NCI-H1436 treated with DMSO at 0.1 percent for 48 hours (cell line): ENCODE measurements around the gene MOG.

ENCODE experiments used
- DNase-seq: peaks from one replicate; lab custom pipeline; 2025; lab: John Stamatoyannopoulos, UW

MOG gene

DNA sequence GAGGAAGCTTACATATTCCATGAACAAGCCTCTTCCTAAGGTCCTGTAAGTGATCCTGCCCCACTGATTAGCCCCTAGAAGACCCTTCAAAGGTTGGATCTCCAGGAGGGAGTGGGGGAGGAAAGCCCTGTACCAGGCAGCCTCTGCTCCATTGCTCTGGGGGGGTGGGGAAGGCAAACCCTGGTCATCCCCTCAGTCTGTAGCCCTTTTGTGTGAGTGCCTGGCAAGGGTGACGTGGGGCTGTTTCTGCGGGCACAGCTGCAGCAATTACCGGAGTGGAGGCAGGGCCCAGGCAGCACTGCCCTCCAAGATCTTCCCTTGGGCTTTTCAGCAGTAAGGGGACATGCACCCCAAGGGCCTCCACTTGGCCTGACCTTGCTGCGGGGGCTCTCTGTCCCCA lies at the start of gene MOG:
MOG (plus strand) TSS at position 295 of the 400 bp plus-strand sequence. CDS start 118 bp downstream, outside the sequence.
- DNase-seq = no peak

GRCh38 chr6:29608131-29608530 lies 48.8 kb upstream of the MOG start:
- no peak for DNase-seq

DNA sequence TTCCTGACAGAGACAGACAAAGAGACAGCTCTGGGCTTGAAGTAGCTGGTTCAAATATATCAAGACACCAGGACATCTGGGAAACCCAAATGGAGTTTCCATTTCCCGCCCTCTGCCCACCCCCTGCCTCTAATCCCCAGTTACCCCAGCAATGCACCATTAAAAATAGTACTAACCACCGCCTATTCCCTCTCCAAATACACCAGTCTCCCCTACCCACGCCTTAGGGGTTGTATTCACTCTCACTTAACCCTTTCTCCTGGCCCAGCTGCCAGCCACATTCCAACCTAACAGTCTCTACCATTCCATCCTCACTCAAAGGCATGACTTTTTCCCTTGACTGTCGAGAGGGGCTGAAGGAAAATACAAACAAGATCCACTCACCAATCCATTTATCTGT lies 46.4 kb upstream of the MOG start:
- DNase-seq = no peak

DNA sequence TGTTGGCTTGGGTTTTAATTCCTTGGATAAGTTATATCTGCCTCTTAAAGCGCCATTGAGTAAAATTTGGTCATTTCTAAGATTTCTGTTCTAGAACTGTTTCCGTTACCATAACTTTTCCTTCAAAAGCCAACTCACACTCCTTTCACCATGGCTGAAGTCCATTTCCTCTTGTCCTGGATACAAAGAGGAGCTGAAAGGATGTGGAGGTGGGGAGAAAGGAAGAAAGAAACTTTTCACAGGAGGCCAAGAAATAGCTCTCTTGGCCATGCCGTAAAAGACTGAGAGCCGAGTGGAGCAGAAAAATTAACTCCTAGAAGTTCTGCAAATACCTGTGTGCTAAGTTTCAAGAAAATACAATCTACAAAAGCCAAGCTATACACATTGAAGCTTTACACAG lies 45.5 kb upstream of the MOG start:
- no peak for DNase-seq

- no peak for DNase-seq
Measured at GRCh38 chr6:29617782-29618554, 38.9 kb upstream of the MOG start.

GRCh38 chr6:29619578-29620160 lies 37.2 kb upstream of the MOG start:
- DNase-seq = no peak

DNA sequence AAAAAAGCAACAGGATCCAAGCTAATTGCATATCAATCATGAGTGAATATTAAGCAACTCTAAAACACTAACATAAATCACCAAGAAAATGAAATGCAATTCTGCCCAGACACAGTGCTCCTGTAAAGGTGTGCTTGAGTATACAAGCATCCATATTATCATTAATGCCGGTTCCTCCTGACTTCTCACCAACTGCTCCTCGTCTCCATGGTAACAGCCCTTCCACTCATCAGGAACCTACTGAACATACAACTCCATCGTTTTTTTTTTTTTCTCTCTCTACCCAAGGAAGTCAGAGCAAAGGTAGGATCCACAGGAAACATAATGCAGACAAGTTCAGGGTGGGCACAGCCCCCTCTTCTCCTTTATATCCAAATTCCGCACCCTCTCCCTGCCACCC lies 36.3 kb upstream of the MOG start:
- no peak for DNase-seq

DNA sequence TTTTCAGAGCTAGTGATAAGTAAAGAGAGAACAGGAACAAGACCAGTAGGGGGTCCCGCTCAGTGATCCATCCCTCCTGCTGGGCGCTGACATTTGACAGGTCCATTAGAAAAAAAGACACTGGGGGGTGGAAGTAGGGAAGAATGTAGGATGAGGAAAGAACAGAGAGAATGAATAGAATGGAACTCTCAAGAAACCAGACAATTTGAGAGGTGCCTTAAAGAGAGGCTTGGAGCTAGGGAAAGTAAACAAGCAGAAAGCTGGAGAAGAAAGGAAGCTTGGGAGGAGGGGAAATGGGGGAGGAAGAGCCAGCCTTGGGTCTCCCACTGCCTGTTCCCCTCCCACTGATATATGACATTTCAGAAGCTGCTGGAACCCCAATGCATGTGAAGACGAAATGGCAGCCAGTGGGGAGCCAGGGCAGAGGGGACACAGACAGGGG lies 32.4 kb upstream of the MOG start:
- no peak for DNase-seq

DNA sequence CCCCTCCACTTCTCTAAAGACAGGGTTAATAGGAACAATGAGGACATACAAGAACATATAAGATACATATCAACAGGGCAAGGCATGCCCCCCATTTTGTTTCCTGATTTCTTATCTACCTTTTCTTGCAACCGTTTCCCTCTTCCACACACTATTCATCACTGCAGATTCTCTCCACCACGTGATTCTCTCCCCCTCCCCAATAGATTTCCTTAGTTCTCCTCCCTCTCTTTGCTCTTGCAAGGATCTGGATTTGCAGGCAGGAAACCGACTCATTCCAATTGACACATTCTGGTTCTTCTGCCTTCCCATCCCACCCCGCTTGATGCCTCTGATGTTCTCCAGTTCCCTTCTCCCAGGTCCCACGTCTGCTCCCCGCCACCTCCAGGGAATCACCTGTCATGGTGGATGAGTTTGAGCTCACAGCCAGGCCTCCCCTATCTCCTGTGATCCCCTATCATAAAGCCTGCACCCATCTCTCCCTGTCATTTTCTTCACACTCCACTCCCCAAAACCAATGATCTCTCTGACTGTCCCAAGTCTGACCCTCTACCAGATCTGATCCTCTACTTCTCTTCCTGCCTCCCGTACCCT lies 31.5 kb upstream of the MOG start:
- DNase-seq = no peak

DNA sequence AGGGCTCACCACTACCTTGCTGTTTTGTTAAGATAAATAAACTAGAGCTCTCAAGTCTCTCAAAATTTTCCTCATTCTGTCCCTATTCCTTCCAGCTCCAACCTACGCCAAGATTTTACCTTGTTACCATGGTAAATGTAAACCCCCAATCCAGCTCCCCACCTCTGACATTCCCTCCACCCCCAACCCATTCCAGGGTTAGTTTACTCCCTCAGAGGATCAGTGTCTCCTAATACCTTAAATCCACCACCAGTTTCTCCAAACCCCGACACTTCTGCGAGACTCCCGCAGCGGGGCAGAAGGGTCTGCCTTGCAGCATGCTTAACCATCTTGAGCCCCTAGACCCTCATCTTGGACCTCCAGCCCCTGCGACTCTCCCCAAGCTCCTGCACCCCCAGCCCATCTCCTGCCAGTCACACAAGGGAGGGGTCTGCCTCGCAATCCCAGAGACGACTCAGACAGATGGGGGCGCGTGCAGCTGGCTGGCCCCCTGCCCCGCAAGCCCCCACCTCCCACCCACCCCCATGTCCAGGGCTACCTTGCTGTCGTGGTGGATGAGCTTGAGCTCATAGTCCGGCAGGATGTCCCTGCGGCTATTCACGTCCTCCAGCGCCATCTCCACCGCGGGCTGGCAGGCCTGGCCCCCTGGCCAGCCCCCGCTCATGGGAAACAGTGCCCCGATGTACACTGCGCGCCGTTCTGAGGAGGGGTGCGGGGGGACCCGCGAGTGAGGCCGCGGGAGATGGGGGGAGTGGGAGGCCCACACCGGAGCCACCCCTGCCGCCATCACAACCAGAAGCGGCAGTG lies 29.7 kb upstream of the MOG start:
- DNase-seq = no peak

GRCh38 chr6:29627755-29628418 lies 29.0 kb upstream of the MOG start:
- DNase-seq = peak; percentile 26

DNA sequence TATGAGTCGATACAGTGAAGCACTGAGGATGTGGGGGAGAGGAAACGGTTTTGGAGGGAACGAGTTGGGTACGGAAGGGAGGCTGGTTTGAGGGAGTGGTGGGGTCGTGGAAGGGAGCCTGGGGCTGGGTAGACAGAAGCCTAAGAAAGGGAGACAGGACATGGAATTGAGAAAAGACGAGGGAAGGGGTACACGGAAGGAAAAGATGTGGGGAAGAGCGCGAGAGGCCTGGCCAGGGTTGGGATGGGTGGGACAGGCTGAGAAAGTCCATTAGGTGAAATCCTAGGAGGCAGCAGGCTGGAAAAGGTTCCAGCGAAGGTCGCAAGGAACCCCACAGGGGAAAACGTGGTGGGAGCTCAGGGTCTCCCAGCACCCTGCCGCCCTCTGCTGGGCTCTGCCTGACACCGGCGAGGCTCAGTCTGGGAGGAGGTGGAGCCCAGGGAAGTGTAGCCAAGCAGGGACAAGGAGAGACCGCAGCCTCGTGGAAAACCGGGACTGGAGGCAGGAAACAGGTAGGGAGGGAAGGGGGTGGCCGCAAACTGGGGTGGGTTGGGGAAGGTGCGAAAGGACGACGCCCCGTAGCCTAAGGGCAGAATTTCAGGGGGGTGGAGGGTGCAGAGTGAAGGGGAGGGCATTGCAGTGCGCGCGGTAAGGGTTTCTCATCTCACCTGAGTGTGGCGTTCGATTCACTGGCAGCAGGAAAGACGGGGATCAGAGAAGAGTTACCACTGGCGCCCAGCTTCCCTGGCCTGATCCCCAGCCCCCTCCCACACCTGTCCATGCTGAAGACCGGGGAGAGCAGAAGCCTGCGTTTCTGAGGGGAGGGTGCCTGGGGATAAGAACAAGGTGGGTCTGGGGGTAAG lies 28.2 kb upstream of the MOG start:
- peak; percentile 26 for DNase-seq

DNA sequence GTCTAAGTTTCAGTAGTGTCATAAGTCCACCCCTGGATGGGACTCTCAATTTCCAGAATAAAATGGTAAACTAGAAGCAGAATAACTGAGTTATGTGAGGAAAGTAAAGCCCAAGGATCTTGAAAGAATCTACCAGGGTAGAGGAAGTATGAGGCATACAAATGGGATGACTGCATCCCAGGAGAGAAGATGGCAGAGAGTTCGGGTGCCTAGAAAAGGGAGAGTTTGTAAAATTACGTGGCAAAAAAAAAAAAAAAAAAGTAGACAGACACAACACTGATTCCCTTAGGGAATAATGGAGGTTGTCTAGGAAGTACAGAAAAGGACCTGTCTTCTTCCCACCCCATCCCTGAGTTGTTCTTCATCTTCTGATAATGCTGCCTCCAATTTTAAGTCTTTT lies 27.3 kb upstream of the MOG start:
- no peak for DNase-seq

DNA sequence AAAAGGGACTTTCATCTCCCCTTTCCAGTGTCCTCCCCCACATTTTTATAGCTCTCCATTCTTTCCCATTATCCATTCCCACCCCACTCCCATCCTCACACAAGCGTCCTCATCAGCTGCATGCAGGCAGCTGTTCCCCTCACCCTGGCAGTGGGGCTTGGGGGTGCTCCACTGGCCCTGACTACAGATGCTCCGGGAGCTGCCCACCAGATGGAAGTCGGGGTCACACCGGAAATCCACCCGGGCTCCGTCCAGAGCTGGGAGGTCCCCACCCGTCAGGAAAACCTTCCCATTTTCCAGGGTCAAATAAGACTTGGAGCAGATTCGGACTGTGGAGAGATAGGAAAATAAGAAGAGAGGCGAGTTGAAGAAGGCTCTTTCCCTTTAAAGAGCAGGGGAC lies 26.6 kb upstream of the MOG start:
- DNase-seq = no peak

DNA sequence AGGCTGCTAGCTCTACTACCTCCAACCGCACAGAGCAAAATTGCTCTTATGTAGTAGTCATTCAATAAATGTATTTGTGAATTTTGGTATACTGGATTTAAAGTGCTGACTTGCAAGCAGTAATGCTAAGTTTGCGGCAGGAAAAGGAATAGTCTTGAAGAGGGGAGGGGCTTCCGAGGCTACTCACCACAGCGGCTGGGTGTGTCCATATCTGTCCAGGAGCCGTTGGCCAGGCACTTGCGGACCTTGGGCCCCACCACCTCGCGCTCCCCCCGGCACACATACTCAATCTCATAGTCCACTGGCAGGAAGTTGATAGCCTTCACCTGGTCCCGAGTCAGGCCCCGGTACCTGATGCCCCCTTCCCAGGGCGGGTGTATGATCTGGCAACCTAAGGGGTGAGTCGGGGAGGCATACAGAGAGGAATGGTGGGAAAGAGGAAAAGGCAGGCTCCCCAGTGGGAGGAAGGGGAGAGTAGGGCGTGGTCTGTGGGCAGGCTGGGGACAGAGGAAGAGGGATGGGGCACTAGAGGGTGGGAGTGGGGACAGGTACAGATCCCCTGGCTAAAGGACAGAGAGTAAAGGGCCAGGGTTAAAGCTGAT lies 25.6 kb upstream of the MOG start:
- DNase-seq = no peak

GRCh38 chr6:29631860-29632731 lies 24.8 kb upstream of the MOG start:
- DNase-seq = peak; percentile 12

DNA sequence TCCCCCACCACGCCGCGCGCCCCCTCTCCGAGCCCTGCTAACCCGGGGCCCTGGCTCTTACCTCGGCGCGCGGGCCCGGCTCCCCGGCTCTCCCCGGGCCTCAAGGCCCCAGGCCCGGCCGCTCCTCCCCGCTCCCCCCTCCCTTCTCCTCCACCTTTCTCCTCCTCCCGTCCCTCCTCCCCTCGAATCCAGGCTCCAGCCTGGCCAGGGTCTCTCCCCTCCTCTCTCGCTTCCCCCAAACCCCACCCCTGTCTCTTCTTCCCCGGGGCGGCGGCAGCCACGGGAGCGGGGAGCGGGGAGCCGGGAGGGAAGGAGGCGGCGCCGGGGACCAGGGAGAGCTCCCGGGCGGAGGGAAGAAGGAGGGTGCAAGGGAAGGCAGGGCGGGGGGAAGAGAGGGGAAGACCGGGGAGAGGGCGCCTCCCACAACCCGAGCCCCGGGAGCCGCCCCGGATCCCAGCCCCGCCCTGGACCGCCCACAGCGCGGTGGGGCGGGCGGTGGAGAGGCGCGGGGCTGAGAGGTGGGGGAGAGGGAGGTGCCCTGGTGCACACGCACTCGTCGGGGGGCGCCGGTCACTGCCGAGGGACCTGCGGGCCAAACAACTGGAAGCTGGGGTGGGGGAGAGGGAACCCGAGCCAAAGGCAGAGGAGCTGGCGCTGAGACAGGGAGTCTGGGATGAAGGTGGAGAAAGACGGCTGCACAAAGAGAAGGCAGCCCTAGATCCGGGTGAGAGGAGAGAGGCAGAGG lies 23.9 kb upstream of the MOG start, which contains the start of gene GABBR1:
GABBR1 (minus strand) TSS at position 395 of the 745 bp plus-strand sequence. CDS start 798 bp downstream, outside the sequence.
- DNase-seq = peak; percentile 44

DNA sequence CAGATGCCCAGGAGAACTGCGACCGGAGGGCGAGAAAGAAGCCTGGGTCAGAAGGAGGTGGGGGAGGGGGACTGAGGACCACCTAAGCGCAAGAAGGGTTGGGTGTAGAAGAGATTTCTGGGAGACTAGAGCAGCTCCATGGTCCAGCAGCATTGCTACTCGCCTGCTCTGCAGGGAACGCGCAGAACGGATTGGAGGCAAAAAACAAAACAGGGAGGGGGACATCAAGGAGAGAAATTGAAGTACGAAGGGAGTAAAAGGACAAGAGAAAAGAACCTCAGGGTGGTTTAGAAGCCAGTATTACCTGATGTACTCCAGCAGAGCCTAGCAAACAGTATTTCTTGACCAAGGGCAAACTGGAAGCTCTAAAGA lies 23.4 kb upstream of the MOG start:
- no peak for DNase-seq

GRCh38 chr6:29637247-29637646 lies 19.6 kb upstream of the MOG start:
- DNase-seq = no peak
